Tongue (tissue), 2 donors: ENCODE data around the gene SIVA1. TPM values are rescaled to one million over a fixed set of nuclear protein-coding genes. Genes with fewer than 3 reads are reported as not detected.
"Not testable (repeated sequence)": the region's sequence is repeated elsewhere in the genome, so short reads cannot be mapped to it uniquely, and the experiment has no call there.

ENCODE experiments used
- DNase-seq: peaks from one replicate; pipeline ENCODE4 v3.0.0-alpha.2; 2015
- total RNA-seq: library from RNA; depleted of rRNA; stranded (reverse); fragments of >200 nt; gene quantifications from one replicate; pipeline ENCODE4 v1.2.3, GENCODE V29; 2014

SIVA1 gene
- total RNA-seq, 1 donor from 2014 or later = 223 TPM

- DNase-seq = peak; percentile 76
These were observed 31.2 kb upstream of the SIVA1 start for GRCh38 chr14:104721505-104722431.

GRCh38 chr14:104722938-104723650 lies 29.9 kb upstream of the SIVA1 start:
- no peak for DNase-seq

GRCh38 chr14:104723651-104724406 lies 29.1 kb upstream of the SIVA1 start, which contains the start of gene ADSS1:
Gene ADSS1, plus strand, starts transcription at chr14:104724229. Its CDS starts 42 bp downstream, at chr14:104724271.
- DNase-seq = peak; percentile 69

DNA sequence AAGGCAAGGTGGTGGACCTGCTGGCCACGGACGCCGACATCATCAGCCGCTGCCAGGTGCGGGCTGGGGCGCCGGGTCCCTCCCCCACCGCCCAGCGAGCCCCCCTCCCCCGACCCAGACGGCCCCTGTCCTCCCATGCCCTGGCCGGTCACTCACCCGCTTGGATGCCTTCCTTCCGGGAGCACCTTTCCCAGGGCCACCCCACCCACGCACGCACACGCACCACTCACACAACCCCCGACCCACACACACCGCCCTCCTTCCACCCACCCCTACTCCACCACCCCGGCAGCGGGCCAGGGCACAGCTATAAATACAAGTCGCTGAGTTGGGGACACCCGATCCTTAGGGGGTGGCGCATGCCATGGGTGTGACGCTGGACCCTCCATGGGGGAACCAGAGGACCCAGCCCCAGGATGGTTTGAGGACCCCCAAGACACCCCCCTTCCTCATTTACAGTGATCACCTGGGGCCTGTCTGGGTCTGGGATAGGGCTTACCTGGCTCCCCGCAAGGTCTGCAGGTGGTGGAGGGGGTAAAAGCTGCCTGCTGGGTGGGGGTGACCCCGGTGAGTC lies 28.5 kb upstream of the SIVA1 start:
- DNase-seq = peak; percentile 56

- DNase-seq = peak; percentile 80
These were observed 27.8 kb upstream of the SIVA1 start for GRCh38 chr14:104724981-104725771.

DNA sequence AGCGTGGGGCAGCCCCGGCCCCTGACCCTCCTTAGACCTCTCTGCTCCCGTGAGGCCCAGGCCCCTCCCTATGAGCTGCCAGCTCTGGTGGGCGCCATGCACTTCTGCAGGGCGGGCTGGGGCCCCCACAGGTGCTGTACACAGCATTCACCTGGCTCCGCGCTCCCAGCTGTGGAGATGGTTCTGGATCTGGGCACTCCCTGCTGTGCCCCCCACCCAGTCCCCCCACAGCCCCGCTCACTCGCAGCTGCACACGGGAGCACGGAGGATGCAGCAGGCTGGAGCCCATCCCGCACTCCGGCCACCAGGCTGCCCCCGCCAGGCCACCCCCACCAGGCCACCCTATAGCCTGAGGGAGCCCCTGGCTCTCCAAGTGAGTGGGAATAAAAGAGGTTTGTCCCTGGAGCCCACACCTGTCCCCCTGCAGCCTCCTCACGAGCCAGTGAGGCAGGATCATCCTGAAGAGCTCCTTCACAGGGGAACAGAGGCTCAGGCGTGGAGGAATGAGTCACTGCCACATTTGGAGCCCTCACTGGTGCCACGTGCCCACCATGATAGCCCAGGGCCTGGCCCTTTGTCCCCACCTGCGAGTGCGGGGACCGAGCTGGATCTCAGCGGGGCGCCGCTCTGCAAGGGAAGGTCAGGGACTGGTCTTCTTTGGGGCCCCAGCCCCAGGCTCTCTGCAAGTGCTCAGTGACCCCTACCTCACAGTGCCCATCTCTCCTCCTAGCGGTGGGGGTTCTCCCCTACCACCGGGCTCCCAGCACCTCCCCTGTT lies 27.0 kb upstream of the SIVA1 start:
- no peak for DNase-seq

DNA sequence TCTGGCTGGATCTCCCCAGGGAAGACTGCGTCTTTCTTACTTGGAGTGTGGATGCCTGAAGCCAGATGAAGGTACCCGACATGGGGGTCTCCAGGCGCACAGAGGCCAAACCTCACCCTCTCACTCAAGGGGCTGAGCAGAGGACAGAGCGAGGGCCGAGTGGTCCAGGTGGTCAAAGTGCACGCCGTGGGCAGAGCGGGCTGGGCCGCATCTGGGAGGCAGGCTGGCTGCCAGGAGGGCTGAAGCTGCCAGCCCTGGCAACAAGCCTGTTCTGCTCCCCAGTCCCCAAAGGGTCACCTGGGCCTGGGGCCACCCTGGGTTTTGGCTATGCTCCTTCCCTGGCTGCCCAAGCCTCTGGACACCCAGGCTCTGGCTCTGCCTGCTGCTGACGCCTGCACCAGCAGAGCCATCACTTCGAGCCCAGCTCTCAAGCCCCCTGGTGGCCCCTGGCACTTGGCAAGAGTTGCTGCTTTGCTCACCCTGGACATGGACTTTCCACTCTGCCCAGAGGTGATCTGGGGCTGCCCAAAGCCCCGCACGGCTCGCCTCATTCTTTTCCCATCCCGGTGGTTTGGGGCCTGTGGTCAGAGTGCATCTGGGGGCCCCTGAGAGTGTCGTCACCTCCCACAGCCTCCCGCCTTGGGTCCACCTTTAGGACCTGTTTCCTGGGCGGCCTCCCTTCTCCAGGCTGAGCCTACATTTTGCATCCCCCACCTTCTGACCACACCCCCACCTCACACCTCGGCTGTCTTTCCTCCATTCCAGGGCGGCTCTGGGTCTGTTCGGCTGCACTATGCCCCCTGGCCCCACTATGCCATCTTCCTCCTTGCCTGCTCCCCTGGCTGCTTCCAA lies 26.1 kb upstream of the SIVA1 start:
- no peak for DNase-seq

DNA sequence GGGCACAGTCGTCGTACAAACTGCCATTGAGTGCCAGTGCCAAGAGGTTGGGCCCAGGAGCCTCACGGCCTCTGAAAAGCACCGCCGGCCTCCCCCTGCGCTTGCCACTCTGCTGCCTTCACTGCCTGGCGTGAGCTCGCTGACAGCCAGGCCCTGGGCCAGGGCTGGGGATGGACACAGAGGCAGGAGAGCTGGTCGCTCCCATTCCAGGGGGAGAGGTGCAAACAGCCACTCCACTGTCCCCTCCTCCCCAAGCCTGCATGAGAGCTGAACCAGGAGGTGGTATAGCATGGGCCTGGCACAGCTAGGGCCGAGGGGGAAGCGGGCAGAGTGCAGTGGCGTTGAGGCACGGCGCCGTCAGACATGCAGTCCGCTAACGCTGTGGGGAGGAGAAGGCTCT lies 24.3 kb upstream of the SIVA1 start:
- DNase-seq = no peak

GRCh38 chr14:104729176-104729834 lies 23.6 kb upstream of the SIVA1 start:
- not testable (repeated sequence) for DNase-seq

- DNase-seq = no peak
These were observed 23.1 kb upstream of the SIVA1 start for GRCh38 chr14:104729835-104730181.

DNA sequence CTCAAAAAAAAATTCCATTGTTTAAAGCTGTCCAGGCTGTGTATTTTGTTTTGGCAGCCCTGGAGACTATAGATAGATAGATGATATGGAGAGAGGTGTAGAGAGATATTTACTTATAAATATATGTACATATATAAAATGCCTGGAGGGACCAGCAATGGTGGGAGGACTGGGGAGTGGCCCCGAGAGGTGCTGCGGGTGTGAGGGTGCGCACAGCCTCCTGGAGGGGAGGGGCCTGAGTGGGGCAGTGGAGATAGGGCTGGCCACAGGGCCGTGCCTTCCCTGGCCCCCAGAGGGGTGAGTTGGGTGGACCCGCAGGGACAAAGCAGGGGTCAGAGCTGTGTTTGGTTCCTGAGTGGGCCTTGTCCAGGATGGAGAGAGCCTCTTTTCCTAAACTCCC lies 22.5 kb upstream of the SIVA1 start:
- DNase-seq = no peak

DNA sequence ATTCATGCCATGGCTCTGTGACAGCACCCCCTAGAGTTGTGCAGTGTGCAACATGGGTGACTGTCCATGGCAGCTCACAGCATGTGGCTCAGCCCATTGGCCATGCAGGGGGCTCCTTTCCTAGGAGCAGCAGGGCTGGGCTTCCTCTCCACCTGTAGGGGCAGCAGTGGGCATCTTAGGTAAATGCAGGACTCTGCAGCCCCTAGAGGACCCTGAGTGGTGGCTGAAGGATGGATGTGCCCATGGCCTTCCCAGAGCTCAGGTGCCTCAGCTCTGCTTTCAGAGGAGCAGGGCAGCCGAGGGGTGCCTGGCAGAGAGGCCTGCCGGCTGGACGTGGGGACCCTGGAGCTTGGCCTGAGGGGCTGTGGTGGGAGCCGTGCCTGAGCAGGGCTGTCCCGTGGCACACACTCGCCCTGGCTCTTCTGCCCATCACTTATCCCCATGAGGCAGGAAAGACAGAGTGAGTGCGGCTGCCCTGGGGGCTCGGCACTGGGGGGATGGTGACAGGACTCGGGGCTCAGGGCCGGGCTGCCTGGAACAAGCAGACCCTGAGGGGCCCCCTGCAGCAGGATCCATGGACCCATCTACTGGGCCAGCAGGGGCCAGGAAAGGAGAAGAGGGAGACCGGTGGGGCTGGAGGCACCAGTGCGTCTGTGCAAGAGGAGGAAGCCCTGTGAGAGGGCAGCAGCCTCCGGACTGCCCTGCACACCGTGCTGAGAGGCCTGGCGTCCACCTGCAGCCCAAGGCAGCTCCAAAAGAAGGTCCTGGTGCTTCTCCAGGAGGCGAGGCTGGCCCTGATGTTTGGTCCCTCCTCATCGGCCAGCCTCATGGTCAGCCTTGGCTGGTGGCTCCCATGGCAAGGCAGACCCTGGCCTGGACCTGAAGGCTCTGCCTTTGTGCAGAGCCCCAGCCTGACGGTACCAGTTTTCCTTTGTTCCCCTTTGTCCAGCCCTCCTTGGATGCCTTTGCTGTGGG lies 21.3 kb upstream of the SIVA1 start:
- no peak for DNase-seq

DNA sequence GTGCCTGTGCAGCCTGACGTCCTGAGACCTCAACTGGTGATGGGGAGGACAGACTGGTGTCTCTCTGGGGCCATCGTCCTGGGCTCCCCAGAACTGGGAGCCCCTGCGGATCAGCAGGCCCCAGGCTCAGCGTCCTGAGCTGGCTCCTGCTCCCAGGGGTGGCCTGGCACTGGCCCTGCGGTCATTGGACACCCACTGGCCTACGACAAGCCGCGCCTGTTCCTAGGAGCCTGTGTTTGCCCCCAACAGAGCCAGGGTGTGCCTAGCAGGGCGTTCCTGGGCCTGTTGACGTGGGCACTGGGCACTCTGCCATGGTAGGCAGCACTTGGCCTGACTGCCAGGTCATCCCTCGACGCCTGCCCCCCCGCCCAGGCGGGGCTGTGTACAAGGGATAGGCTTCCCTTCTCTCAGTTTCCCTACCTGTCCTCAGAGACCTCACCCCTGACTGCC lies 20.6 kb upstream of the SIVA1 start:
- DNase-seq = no peak

DNA sequence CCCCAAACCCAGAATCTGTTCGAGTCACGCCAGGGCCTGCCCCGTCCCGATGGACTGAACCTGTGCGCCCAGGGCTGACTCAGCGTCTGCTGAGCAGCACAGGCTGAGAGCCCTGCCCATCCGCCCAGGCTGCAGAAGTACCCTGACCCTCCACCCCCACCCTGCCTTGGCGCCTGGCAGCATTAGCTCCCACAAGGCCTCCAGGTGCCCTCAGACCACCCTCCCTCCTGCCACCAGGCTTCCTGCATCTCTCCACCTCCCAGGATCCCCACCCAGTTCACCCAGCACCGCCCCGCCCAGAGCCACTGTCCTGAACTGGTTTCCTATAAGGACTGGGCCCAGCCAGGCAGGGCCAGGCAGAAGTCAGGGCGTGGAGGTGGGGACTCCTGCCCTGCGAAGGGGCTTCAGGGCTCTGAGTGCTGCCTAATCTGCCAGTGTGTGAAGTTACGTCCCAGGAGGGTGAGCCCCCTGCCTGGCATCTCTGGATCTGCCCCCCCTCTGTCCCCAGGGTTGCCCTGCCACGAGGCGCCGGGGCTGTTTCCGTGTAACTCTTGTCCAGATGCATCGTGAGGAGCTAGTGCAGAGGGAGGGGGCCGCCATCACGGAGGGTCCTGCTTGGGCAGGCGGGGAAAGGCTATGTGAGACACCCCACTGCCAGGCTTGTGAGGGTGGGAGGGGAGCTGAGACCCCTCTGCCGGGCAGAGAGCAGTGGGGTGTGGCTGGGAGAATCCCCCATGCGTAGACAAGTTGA lies 19.8 kb upstream of the SIVA1 start:
- DNase-seq = no peak

- no peak for DNase-seq
These were observed 18.8 kb upstream of the SIVA1 start for GRCh38 chr14:104734051-104734587.

- DNase-seq = no peak
These were observed 18.4 kb upstream of the SIVA1 start for GRCh38 chr14:104734601-104734990.
